NT2/D1 (cell line): ENCODE data around the gene PLXNA2.

ENCODE experiments used
- SUZ12 ChIP-seq: IDR thresholded peaks from 2 replicates; pipeline ENCODE4 v1.6.1; 2011; ENCODE audit not compliant: insufficient read length, insufficient read depth; ENCODE audit errors: extremely low read depth
- ZNF274 ChIP-seq: IDR thresholded peaks from 2 replicates; pipeline ENCODE4 v1.6.1; 2011; ENCODE audit warnings: mild to moderate bottlenecking, low read depth, low read length

GRCh38 chr1:208122612-208123358 lies 121.4 kb downstream of the PLXNA2 start:
- TF ChIP-seq SUZ12 (no peak), ZNF274 (no peak)
